ENCODE data around the gene LPP.

- TF ChIP-seq CTCF (IDR thresholded peaks at IDR 0.05; ENCODE audit: insufficient read depth, low read length, poor library complexity, severe bottlenecking) = no peak
- TF ChIP-seq EZH2phosphoT487 (conservative IDR thresholded peaks at IDR 0.05; ENCODE audit: low read length) = no peak
Measured at GRCh38 chr3:188352196-188352927, 198.4 kb downstream of the LPP start.

Measured in SU-DHL-6 (cell line).